DMS114 treated with DMSO at 0.1 percent for 48 hours (cell line): Measurements from ENCODE around the gene HAND2.

Experiments
- DNase-seq: peaks from one replicate; lab custom pipeline; 2025; ENCODE audit not compliant: unreplicated experiment; lab: John Stamatoyannopoulos, UW

Gene HAND2

GRCh38 chr4:173529477-173530325 lies at the start of gene HAND2:
Gene HAND2 (minus strand): TSS chr4:173530229. CDS start chr4:173529289, 940 bp downstream.
- peak; percentile 70 for DNase-seq

GRCh38 chr4:173578956-173579355 lies 48.9 kb upstream of the HAND2 start:
- no peak for DNase-seq

- no peak for DNase-seq
Observed at GRCh38 chr4:173577963-173578362, 47.9 kb upstream of the HAND2 start.

GRCh38 chr4:173575482-173576152 lies 45.6 kb upstream of the HAND2 start:
- no peak for DNase-seq

GRCh38 chr4:173573725-173574124 lies 43.7 kb upstream of the HAND2 start:
- no peak for DNase-seq

- no peak for DNase-seq
Observed at GRCh38 chr4:173573286-173573685, 43.3 kb upstream of the HAND2 start.

GRCh38 chr4:173572493-173573129 lies 42.6 kb upstream of the HAND2 start:
- no peak for DNase-seq

- no peak for DNase-seq
Observed at GRCh38 chr4:173571620-173572019, 41.6 kb upstream of the HAND2 start.

- DNase-seq, result no peak
Observed at GRCh38 chr4:173565281-173565680, 35.3 kb upstream of the HAND2 start.

GRCh38 chr4:173564461-173564860 lies 34.4 kb upstream of the HAND2 start:
- DNase-seq, result no peak

GRCh38 chr4:173560896-173561295 lies 30.9 kb upstream of the HAND2 start:
- no peak for DNase-seq

GRCh38 chr4:173556398-173557131 lies 26.5 kb upstream of the HAND2 start:
- no peak for DNase-seq

- DNase-seq, result no peak
Observed at GRCh38 chr4:173547889-173548288, 17.9 kb upstream of the HAND2 start.

- DNase-seq, result no peak
Observed at GRCh38 chr4:173546776-173547175, 16.7 kb upstream of the HAND2 start.

- DNase-seq, result no peak
Observed at GRCh38 chr4:173545440-173545839, 15.4 kb upstream of the HAND2 start.

- no peak for DNase-seq
Observed at GRCh38 chr4:173543266-173543665, 13.2 kb upstream of the HAND2 start.

GRCh38 chr4:173539986-173540385 lies 10.0 kb upstream of the HAND2 start:
- DNase-seq, result no peak

- DNase-seq, result peak; percentile 6
Observed at GRCh38 chr4:173538909-173539445, 8.9 kb upstream of the HAND2 start.

- no peak for DNase-seq
Observed at GRCh38 chr4:173538148-173538908, 8.3 kb upstream of the HAND2 start.

GRCh38 chr4:173537613-173538147 lies 7.7 kb upstream of the HAND2 start:
- DNase-seq, result no peak
